ENCODE data around the gene KIAA1549. TPM values are rescaled to one million over a fixed set of nuclear protein-coding genes. Genes with fewer than 3 reads are reported as not detected.

KIAA1549 gene
- total and polyA plus RNA-seq, 2 of the 8 experiments (the other 6 are each of a cell fraction or from before 2014, with no cell fraction given): 6.5 to 17.3 TPM

- no peaks in the 10 kb centered on the region for H3K79me1 ChIP-seq (ENCODE audit: low read depth, low read length)
- no peak overlapping the region for H3K14ac ChIP-seq (ENCODE audit: insufficient read length)
- H3K9me3 ChIP-seq (ENCODE audit: insufficient read depth in 2 of 2, low read depth in 1 of 2, low read length in 1 of 2): no peaks in the 10 kb centered on the region
- no peak overlapping the region for H2BK15ac ChIP-seq (ENCODE audit: low read length)
- CTCF ChIA-PET (ENCODE audit: partially characterized antibody): interaction anchor here (0.9 to 1.6 kb wide), 8 partner anchors 11 to 1182 kb away, joined by 3 to 6 read pairs (median 3); no protein-coding TSS in a partner anchor
- no peak overlapping the region for H2BK5ac ChIP-seq (ENCODE audit: low read depth, low read length)
- no peak overlapping the region for H2BK120ac ChIP-seq (replicated peaks; ENCODE audit: low read depth, low read length)
- no peaks in the 10 kb centered on the region for H3K79me2 ChIP-seq (ENCODE audit: control insufficient read depth in 1 of 2, insufficient read depth in 2 of 2, low read length in 2 of 2)
- H3K23ac ChIP-seq (ENCODE audit: insufficient read length): no peak overlapping the region
- peaks cover 0 to 5% (median 2%) of the 10 kb centered on the region in 4 experiments; a peak in 2 of 7 replicates for H3K4me1 ChIP-seq (replicated peaks in 1 of 4; ENCODE audit: control insufficient read depth in 3 of 4, insufficient read depth in 4 of 4, low read length in 3 of 4)
- no peak overlapping the region for H4K91ac ChIP-seq (replicated peaks; ENCODE audit: insufficient read length, low read length)
- POLR2A ChIA-PET (ENCODE audit: partially characterized antibody): no interaction called here
- no peak for TF ChIP-seq RAD21 (IDR thresholded peaks at IDR 0.05 in 1 of 2, conservative IDR thresholded peaks at IDR 0.05 in 1 of 2; ENCODE audit: low read depth in 2 of 2, low read length in 2 of 2)
- no peak for TF ChIP-seq SP4 (IDR thresholded peaks at IDR 0.05; ENCODE audit: low read length)
- no peak for TF ChIP-seq E2F6 (IDR thresholded peaks at IDR 0.05)
- no peak for TF ChIP-seq SAP30 (IDR thresholded peaks at IDR 0.05; ENCODE audit: insufficient read depth, insufficient replicate concordance, low read length)
- TF ChIP-seq BACH1 (IDR thresholded peaks at IDR 0.05; ENCODE audit: low read length): no peak
- TF ChIP-seq NRF1 (IDR thresholded peaks at IDR 0.05; ENCODE audit: low read depth, low read length): no peak
- H3K4me2 ChIP-seq (ENCODE audit: insufficient read depth in 1 of 2, low read depth in 2 of 2, low read length in 2 of 2): no peak overlapping the region
- no peak overlapping the region for H3K27ac ChIP-seq (ENCODE audit: low read depth, low read length)
- no peak overlapping the region for H4K5ac ChIP-seq (ENCODE audit: insufficient read length, low read depth, low read length)
- H2AFZ ChIP-seq (ENCODE audit: low read length): no peak overlapping the region
- DNase-seq (ENCODE audit: low read depth in 1 of 2, low spot score in 2 of 2) (no peak), FAIRE-seq (no peak)
- no peak overlapping the region for H3K56ac ChIP-seq (replicated peaks; ENCODE audit: insufficient read length, low read depth, low read length)
- no peak overlapping the region for H4K8ac ChIP-seq (ENCODE audit: extremely low read depth, insufficient read depth, low read length)
- H3K18ac ChIP-seq (ENCODE audit: extremely low read depth, low read length): no peak overlapping the region
- no peaks in the 10 kb centered on the region for H3K27me3 ChIP-seq (replicated peaks in 1 of 4; ENCODE audit: control insufficient read depth in 3 of 4, extremely low read depth in 1 of 4, insufficient read depth in 3 of 4, low read length in 3 of 4)
- H3K4ac ChIP-seq (replicated peaks; ENCODE audit: insufficient read length, low read depth, low read length): no peak overlapping the region
- H3K23me2 ChIP-seq (ENCODE audit: low read depth, low read length): no peaks in the 10 kb centered on the region
- H3K36me3 ChIP-seq (ENCODE audit: control insufficient read depth in 2 of 4, insufficient read depth in 4 of 4, low read length in 3 of 4): peaks cover 0 to 15% (median 7%) of the 10 kb centered on the region in 4 experiments; a peak in 3 of 8 replicates
- H3K9ac ChIP-seq (replicated peaks in 1 of 4; ENCODE audit: extremely low read depth in 1 of 4, low read depth in 3 of 4, low read length in 3 of 4): no peak overlapping the region
- 80% methylated on average over 5 of the region's 13 CpGs; no CpG with 5 or more reads in 1 of the 2 experiments for WGBS, 2 experiments (ENCODE audit: extremely low coverage in 1 of 2, insufficient coverage in 1 of 2, insufficient read length in 1 of 2, insufficient replicate concordance in 2 of 2, low coverage in 1 of 2, low lambda C conversion rate in 2 of 2, missing lambda C conversion rate in 1 of 2)
- no peak overlapping the region for H2BK12ac ChIP-seq (ENCODE audit: low read depth, low read length)
- H3K4me3 ChIP-seq (ENCODE audit: extremely low read depth in 1 of 4, insufficient read depth in 2 of 4, low read depth in 3 of 4, low read length in 4 of 4): no peak overlapping the region
- H2BK20ac ChIP-seq (ENCODE audit: low read length): no peak overlapping the region
- H4K20me1 ChIP-seq (replicated peaks in 1 of 2; ENCODE audit: control insufficient read depth in 1 of 2, insufficient read depth in 2 of 2, low read length in 2 of 2): no peaks in the 10 kb centered on the region
- H2AK5ac ChIP-seq (ENCODE audit: low read depth, low read length): no peak overlapping the region
These were observed 143.6 kb downstream of the KIAA1549 start for GRCh38 chr7:138837627-138838026.

All from H1 (cell line).